AG04450 (cell line): Measurements from ENCODE around the gene TH. TPM values are rescaled to one million over a fixed set of nuclear protein-coding genes. Genes with fewer than 3 reads are reported as not detected.

Experiments used
- CTCF ChIA-PET: fragments of 300-600, 350-600 bp; formaldehyde crosslinking; extraction: SDS; loops from one replicate; lab custom pipeline; 2022; ENCODE audit warnings: antibody characterized with exemption, inconsistent platforms; lab: Charles Lee
- POLR2A ChIA-PET: fragments of 350-600 bp; formaldehyde crosslinking; extraction: SDS; loops from one replicate; lab custom pipeline; 2021; ENCODE audit warnings: antibody characterized with exemption, inconsistent platforms; lab: Yijun Ruan, JAX
- DNase-seq: peaks from one replicate; pipeline ENCODE4 v3.0.0-alpha.2; 2011; ENCODE audit warnings: low read depth, low spot score
- H3K27ac ChIP-seq: one replicate; pipeline ENCODE4 v1.5.1; 2012; ENCODE audit warnings: low read depth, low read length, control low read depth
- H3K27me3 ChIP-seq: one replicate; pipeline ENCODE4 v1.6.0; 2012; ENCODE audit warnings: low read length; ENCODE audit not compliant: control insufficient read depth, insufficient read depth
- H3K4me3 ChIP-seq: 2 replicates; pipeline ENCODE4 v1.5.1; 2011; ENCODE audit warnings: mild to moderate bottlenecking, low read depth, low read length, control low read depth
- H3K9me3 ChIP-seq: 2 replicates; pipeline ENCODE4 v1.5.1; 2012; ENCODE audit warnings: low read length; ENCODE audit not compliant: control insufficient read depth, insufficient read depth
- CTCF ChIP-seq: IDR thresholded peaks from 2 replicates; pipeline ENCODE4 v1.5.1; 2011; ENCODE audit warnings: low read depth, low read length, control low read depth, inconsistent platforms
- polyA plus RNA-seq: library from polyadenylated mRNA; depleted of rRNA; stranded (reverse); fragments of >200 nt; gene quantifications from 2 replicates; pipeline ENCODE4 v1.2.3, GENCODE V29; 2011

Gene TH
- polyA plus RNA-seq, 1 experiment: not detected

- Histone ChIP-seq H3K9me3 (peaks cover 4% of the 10 kb centered on the region; the same call in 1 of the 2 replicates), H3K4me3 (no peak overlapping the region), H3K27me3 (peaks cover 25% of the 10 kb centered on the region), H3K27ac (no peak overlapping the region)
- no peak for TF ChIP-seq CTCF
- DNase-seq: no peak
- CTCF ChIA-PET: no interaction called here
- POLR2A ChIA-PET: no interaction called here
Measured at GRCh38 chr11:2208691-2209369, 37.2 kb upstream of the TH start.

- no peak overlapping the region for H3K27ac ChIP-seq
- DNase-seq: no peak
- POLR2A ChIA-PET: no interaction called here
- no peak for TF ChIP-seq CTCF
- no peak overlapping the region for H3K4me3 ChIP-seq
- H3K27me3 ChIP-seq: peaks cover 22% of the 10 kb centered on the region
- H3K9me3 ChIP-seq: peaks cover 4% of the 10 kb centered on the region; the same call in 1 of the 2 replicates
- CTCF ChIA-PET: no interaction called here
Measured at GRCh38 chr11:2207773-2208621, 36.4 kb upstream of the TH start.

- peaks cover 22% of the 10 kb centered on the region for H3K27me3 ChIP-seq
- no peak for TF ChIP-seq CTCF
- POLR2A ChIA-PET: no interaction called here
- CTCF ChIA-PET: no interaction called here
- peaks cover 4% of the 10 kb centered on the region; the same call in 1 of the 2 replicates for H3K9me3 ChIP-seq
- H3K27ac ChIP-seq: no peak overlapping the region
- no peak overlapping the region for H3K4me3 ChIP-seq
- DNase-seq: no peak
Measured at GRCh38 chr11:2207212-2207611, 35.6 kb upstream of the TH start.

- no peak overlapping the region for H3K27ac ChIP-seq
- DNase-seq: no peak
- peaks cover 4% of the 10 kb centered on the region; the same call in 1 of the 2 replicates for H3K9me3 ChIP-seq
- POLR2A ChIA-PET: no interaction called here
- CTCF ChIA-PET: no interaction called here
- no peak overlapping the region for H3K4me3 ChIP-seq
- TF ChIP-seq CTCF: no peak
- peaks cover 19% of the 10 kb centered on the region for H3K27me3 ChIP-seq
Measured at GRCh38 chr11:2205981-2206690, 34.5 kb upstream of the TH start.
